Skin of body (tissue), 2 donors: ENCODE results near the gene TBX1. TPM values are rescaled to one million over a fixed set of nuclear protein-coding genes. Genes with fewer than 3 reads are reported as not detected.
"Not testable (repeated sequence)": the region's sequence is repeated elsewhere in the genome, so short reads cannot be mapped to it uniquely, and the experiment has no call there.

Experiments used
- DNase-seq: peaks from one replicate; lab custom pipeline; 2025; lab: John Stamatoyannopoulos, UW
- total RNA-seq: library from RNA; depleted of rRNA; stranded (reverse); fragments of >200 nt; gene quantifications from one replicate; pipeline ENCODE4 v1.2.3, GENCODE V29; 2014

Gene TBX1
- total RNA-seq, 1 donor from 2014 or later, result 4.8 TPM

GRCh38 chr22:19723232-19723982 is 37.2 kb upstream of the TBX1 start, which contains the start of gene GP1BB:
Gene GP1BB (plus strand): TSS chr22:19723539. CDS start chr22:19723570, 31 bp downstream.
- no peak for DNase-seq

GRCh38 chr22:19723983-19724827 is 36.4 kb upstream of the TBX1 start:
- DNase-seq, result no peak

GRCh38 chr22:19724927-19725661 is 35.5 kb upstream of the TBX1 start:
- DNase-seq, result no peak

GRCh38 chr22:19726064-19726788 is 34.4 kb upstream of the TBX1 start:
- DNase-seq, result not testable (repeated sequence)

GRCh38 chr22:19727310-19728150 is 33.0 kb upstream of the TBX1 start:
- DNase-seq, result no peak

- no peak for DNase-seq
These were observed 32.3 kb upstream of the TBX1 start for GRCh38 chr22:19728271-19728670.

- no peak for DNase-seq
These were observed 31.7 kb upstream of the TBX1 start for GRCh38 chr22:19728836-19729235.

- DNase-seq, result no peak
These were observed 31.1 kb upstream of the TBX1 start for GRCh38 chr22:19729507-19729906.

GRCh38 chr22:19730198-19730597 is 30.4 kb upstream of the TBX1 start:
- no peak for DNase-seq

- peak; percentile 66 for DNase-seq
These were observed 29.8 kb upstream of the TBX1 start for GRCh38 chr22:19730655-19731360.

- DNase-seq, result no peak
These were observed 29.0 kb upstream of the TBX1 start for GRCh38 chr22:19731361-19732135.

- no peak for DNase-seq
These were observed 28.0 kb upstream of the TBX1 start for GRCh38 chr22:19732403-19733113.

GRCh38 chr22:19733755-19734154 is 26.8 kb upstream of the TBX1 start:
- DNase-seq, result no peak

- DNase-seq, result no peak
These were observed 26.4 kb upstream of the TBX1 start for GRCh38 chr22:19734163-19734562.

- no peak for DNase-seq
These were observed 25.7 kb upstream of the TBX1 start for GRCh38 chr22:19734837-19735382.

GRCh38 chr22:19735665-19736510 is 24.7 kb upstream of the TBX1 start:
- DNase-seq, result no peak
